Measurements from ENCODE around the gene TBX10.
"Not testable (repeated sequence)": the region's sequence is repeated elsewhere in the genome, so short reads cannot be mapped to it uniquely, and the experiment has no call there.

The TBX10 gene

DNA sequence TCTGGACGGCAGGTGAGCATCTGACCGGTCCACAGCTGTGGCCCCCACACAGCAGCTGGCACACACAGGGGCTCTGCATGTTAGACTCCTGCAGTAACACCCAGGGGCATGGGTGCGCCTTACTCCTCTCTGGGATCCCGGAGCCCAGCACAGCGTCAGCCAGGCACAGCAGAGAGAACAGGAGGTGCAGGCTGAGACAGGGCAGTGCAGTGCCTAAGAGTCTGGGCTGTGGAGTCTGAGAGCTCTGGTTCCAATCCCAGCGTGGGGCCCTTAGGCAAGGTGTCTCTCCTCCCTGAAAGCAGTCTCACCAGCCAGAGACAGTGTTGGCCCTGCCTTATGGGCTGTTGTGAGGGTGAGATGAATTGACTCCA is 12.1 kb downstream of the TBX10 start:
- Histone ChIP-seq H3K4me3 (ENCODE audit: low read length) (no peak overlapping the region), H3K36me3 (ENCODE audit: control insufficient read depth, low read length) (peaks cover 6% of the 10 kb centered on the region; the same call in 1 of the 2 replicates), H3K27me3 (ENCODE audit: control insufficient read depth, low read length) (no peaks in the 10 kb centered on the region), H3F3A (ENCODE audit: control insufficient read depth, insufficient read depth) (peaks cover 3% of the 10 kb centered on the region; the same call in 1 of the 2 replicates), H3K4me1 (ENCODE audit: control insufficient read depth, low read length) (peaks cover 26% of the 10 kb centered on the region), H3K27ac (ENCODE audit: low read depth, low read length) (no peak overlapping the region), H3K9me2 (replicated peaks; ENCODE audit: control insufficient read depth, low read length) (no peaks in the 10 kb centered on the region), H3K79me2 (ENCODE audit: control insufficient read depth, low read length) (no peaks in the 10 kb centered on the region; the same call in none of the 2 replicates), H3K9me3 (ENCODE audit: control insufficient read depth, insufficient read depth, low read length) (no peaks in the 10 kb centered on the region), H3K4me2 (ENCODE audit: low read length) (no peak overlapping the region), H4K20me1 (ENCODE audit: control insufficient read depth, insufficient read depth, low read depth, low read length) (no peaks in the 10 kb centered on the region)
- TF ChIP-seq EZH2phosphoT487 (IDR thresholded peaks at IDR 0.05; ENCODE audit: borderline replicate concordance, low read length) (no peak), CTCF (IDR thresholded peaks at IDR 0.05; ENCODE audit: low read depth, low read length, poor library complexity, severe bottlenecking) (no peak)

- Histone ChIP-seq H3K4me2 (ENCODE audit: low read length) (no peak overlapping the region), H3K27me3 (ENCODE audit: control insufficient read depth, low read length) (no peaks in the 10 kb centered on the region), H3K27ac (ENCODE audit: low read depth, low read length) (no peak overlapping the region), H3F3A (ENCODE audit: control insufficient read depth, insufficient read depth) (peaks cover 3% of the 10 kb centered on the region; the same call in 1 of the 2 replicates), H3K4me1 (ENCODE audit: control insufficient read depth, low read length) (peaks cover 26% of the 10 kb centered on the region), H3K79me2 (ENCODE audit: control insufficient read depth, low read length) (no peaks in the 10 kb centered on the region; the same call in none of the 2 replicates), H3K9me2 (replicated peaks; ENCODE audit: control insufficient read depth, low read length) (no peaks in the 10 kb centered on the region), H3K36me3 (ENCODE audit: control insufficient read depth, low read length) (peaks cover 6% of the 10 kb centered on the region; the same call in 1 of the 2 replicates), H4K20me1 (ENCODE audit: control insufficient read depth, insufficient read depth, low read depth, low read length) (no peaks in the 10 kb centered on the region), H3K9me3 (ENCODE audit: control insufficient read depth, insufficient read depth, low read length) (no peaks in the 10 kb centered on the region), H3K4me3 (ENCODE audit: low read length) (no peak overlapping the region)
- TF ChIP-seq EZH2phosphoT487 (IDR thresholded peaks at IDR 0.05; ENCODE audit: borderline replicate concordance, low read length), result no peak
- no peak for TF ChIP-seq CTCF (IDR thresholded peaks at IDR 0.05; ENCODE audit: low read depth, low read length, poor library complexity, severe bottlenecking)
Measured at GRCh38 chr11:67626970-67627369, 12.6 kb downstream of the TBX10 start.

- not testable (repeated sequence) for H3K9me3 ChIP-seq (ENCODE audit: control insufficient read depth, insufficient read depth, low read length); H3K79me2 ChIP-seq (ENCODE audit: control insufficient read depth, low read length); H4K20me1 ChIP-seq (ENCODE audit: control insufficient read depth, insufficient read depth, low read depth, low read length); H3K36me3 ChIP-seq (ENCODE audit: control insufficient read depth, low read length); H3K27me3 ChIP-seq (ENCODE audit: control insufficient read depth, low read length); H3F3A ChIP-seq (ENCODE audit: control insufficient read depth, insufficient read depth); H3K4me3 ChIP-seq (ENCODE audit: low read length); H3K9me2 ChIP-seq (replicated peaks; ENCODE audit: control insufficient read depth, low read length); H3K4me2 ChIP-seq (ENCODE audit: low read length); H3K27ac ChIP-seq (ENCODE audit: low read depth, low read length)
- peaks cover 24% of the 10 kb centered on the region for H3K4me1 ChIP-seq (ENCODE audit: control insufficient read depth, low read length)
Measured at GRCh38 chr11:67626131-67626833, 13.3 kb downstream of the TBX10 start.

DNA sequence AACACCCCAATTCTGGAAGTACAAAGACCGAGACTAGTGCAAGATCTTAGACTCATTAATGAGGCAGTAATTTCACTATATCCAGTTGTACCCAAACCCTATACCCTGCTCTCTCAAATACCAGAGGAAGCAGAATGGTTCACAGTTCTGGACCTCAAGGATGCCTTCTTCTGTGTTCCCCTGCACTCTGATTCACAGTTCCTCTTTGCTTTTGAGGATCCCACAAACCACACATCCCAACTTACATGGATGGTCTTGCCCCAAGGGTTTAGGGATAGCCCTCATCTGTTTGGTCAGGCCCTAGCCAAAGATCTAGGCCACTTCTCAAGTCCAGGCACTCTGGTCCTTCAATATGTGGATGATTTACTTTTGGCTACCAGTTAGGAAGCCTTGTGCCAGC is 15.8 kb downstream of the TBX10 start:
- H4K20me1 ChIP-seq (ENCODE audit: control insufficient read depth, insufficient read depth, low read depth, low read length); H3K9me3 ChIP-seq (ENCODE audit: control insufficient read depth, insufficient read depth, low read length); H3K4me3 ChIP-seq (ENCODE audit: low read length); H3K4me1 ChIP-seq (ENCODE audit: control insufficient read depth, low read length); H3K27ac ChIP-seq (ENCODE audit: low read depth, low read length); H3K27me3 ChIP-seq (ENCODE audit: control insufficient read depth, low read length); H3K79me2 ChIP-seq (ENCODE audit: control insufficient read depth, low read length); H3K4me2 ChIP-seq (ENCODE audit: low read length); H3K9me2 ChIP-seq (replicated peaks; ENCODE audit: control insufficient read depth, low read length); H3K36me3 ChIP-seq (ENCODE audit: control insufficient read depth, low read length); H3F3A ChIP-seq (ENCODE audit: control insufficient read depth, insufficient read depth): not testable (repeated sequence)

- H3K36me3 ChIP-seq (ENCODE audit: control insufficient read depth, low read length); H3F3A ChIP-seq (ENCODE audit: control insufficient read depth, insufficient read depth); H3K4me1 ChIP-seq (ENCODE audit: control insufficient read depth, low read length); H4K20me1 ChIP-seq (ENCODE audit: control insufficient read depth, insufficient read depth, low read depth, low read length); H3K4me2 ChIP-seq (ENCODE audit: low read length); H3K4me3 ChIP-seq (ENCODE audit: low read length); H3K27ac ChIP-seq (ENCODE audit: low read depth, low read length); H3K9me3 ChIP-seq (ENCODE audit: control insufficient read depth, insufficient read depth, low read length); H3K9me2 ChIP-seq (replicated peaks; ENCODE audit: control insufficient read depth, low read length); H3K27me3 ChIP-seq (ENCODE audit: control insufficient read depth, low read length); H3K79me2 ChIP-seq (ENCODE audit: control insufficient read depth, low read length): not testable (repeated sequence)
Measured at GRCh38 chr11:67622905-67623304, 16.7 kb downstream of the TBX10 start.

DNA sequence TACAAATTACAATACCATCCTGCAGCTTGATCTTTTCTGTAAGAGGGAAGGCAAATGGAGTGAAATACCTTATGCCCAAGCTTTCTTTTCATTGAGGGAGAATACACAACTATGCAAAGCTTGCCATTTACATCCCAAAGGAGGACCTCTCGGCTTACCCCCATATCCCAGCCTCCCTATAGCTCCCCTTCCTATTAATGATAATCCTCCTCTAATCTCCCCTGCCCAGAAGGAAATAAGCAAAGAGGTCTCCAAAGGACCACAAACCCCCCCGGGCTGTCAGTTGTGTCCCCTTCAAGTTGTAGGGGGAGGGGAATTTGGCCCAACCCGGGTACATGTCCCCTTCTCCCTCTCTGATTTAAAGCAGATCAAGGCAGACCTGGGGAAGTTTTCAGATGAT is 17.6 kb downstream of the TBX10 start:
- not testable (repeated sequence) for H3K27ac ChIP-seq (ENCODE audit: low read depth, low read length); H3K4me1 ChIP-seq (ENCODE audit: control insufficient read depth, low read length); H3K4me2 ChIP-seq (ENCODE audit: low read length); H3K9me3 ChIP-seq (ENCODE audit: control insufficient read depth, insufficient read depth, low read length); H3K9me2 ChIP-seq (replicated peaks; ENCODE audit: control insufficient read depth, low read length); H4K20me1 ChIP-seq (ENCODE audit: control insufficient read depth, insufficient read depth, low read depth, low read length); H3K79me2 ChIP-seq (ENCODE audit: control insufficient read depth, low read length); H3K36me3 ChIP-seq (ENCODE audit: control insufficient read depth, low read length); H3K27me3 ChIP-seq (ENCODE audit: control insufficient read depth, low read length); H3K4me3 ChIP-seq (ENCODE audit: low read length)
- peaks cover 11% of the 10 kb centered on the region for H3F3A ChIP-seq (ENCODE audit: control insufficient read depth, insufficient read depth)
